ENCODE data around the gene HOXD9. TPM values are rescaled to one million over a fixed set of nuclear protein-coding genes. Genes with fewer than 3 reads are reported as not detected.

The HOXD9 gene
- total and polyA plus RNA-seq, 8 donors = 0.12 to 1.1 (median 0.34) TPM; not detected in 2

- TF ChIP-seq CTCF (IDR thresholded peaks at IDR 0.05) = no peak
- no peak for FAIRE-seq
- peaks cover 0 to 6% (median 0%) of the 10 kb centered on the region in 3 donors for H3K4me1 ChIP-seq
- no peaks in the 10 kb centered on the region for H3K9me3 ChIP-seq
- no peak overlapping the region for H3K27ac ChIP-seq
- ATAC-seq = no peak
- intact Hi-C loops (cut with DNase I) = loop anchor here in 1 of 3 donors (5.0 kb wide), 1 partner anchor 388 kb away; no protein-coding TSS in a partner anchor
- peaks cover 10 to 97% (median 40%) of the 10 kb centered on the region in 4 donors for H3K27me3 ChIP-seq
- DNase-seq = peak in 1 of 6 donors; percentile 60
- 8% methylated on average over 40 of the region's 40 CpGs for WGBS, 2 donors
- H3K4me3 ChIP-seq = no peak overlapping the region
- H3K36me3 ChIP-seq = no peaks in the 10 kb centered on the region
These were observed 37.3 kb upstream of the HOXD9 start for GRCh38 chr2:176085120-176085788.

DNA sequence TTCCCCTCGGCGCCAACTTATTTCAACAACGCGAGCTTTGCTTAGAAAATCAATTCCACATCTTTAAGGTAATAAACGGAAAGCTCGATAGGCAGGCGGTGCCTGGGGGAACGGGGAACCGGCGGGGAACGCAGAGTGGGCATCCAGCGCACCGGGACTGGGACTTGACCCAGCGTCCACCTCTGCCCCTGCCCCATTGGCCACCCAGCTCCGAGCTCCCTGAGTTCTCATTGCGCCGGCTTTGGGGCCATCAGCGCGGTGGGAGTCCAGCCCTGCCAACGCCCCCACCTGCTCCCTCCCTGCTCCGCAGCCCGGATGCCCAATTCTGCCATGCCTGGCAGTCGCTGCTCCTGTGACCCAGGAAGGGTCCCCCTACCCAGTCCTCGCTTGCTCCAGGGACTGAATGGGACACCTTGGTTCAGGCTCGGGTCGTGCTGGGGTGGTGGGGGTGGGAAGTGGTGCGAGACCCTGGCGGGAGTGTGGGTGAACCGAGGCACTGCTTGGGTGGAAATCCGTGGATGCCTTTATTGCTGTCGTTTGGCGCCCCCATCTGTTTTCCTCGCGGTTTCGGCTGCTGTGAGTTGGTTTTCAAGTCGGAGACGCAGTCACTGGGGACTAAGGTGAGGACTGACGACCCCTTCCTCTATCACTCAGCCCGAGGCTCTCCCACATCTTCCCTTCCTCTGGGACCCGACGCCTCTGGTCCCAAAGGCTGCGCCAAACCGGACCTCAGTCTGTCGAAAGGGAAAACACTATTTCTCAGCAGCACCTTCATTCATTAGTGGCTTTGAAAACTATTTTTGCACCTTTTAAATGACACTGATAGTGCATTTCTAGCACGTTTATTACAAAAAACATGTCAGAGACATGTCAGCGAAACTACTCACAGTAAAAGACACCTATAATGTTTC, 36.4 kb upstream of the HOXD9 start:
- Histone ChIP-seq H3K4me3 (no peak overlapping the region), H3K27me3 (peaks cover 7 to 99% (median 34%) of the 10 kb centered on the region in 4 donors), H3K27ac (no peak overlapping the region), H3K36me3 (no peaks in the 10 kb centered on the region), H3K4me1 (peaks cover 0 to 6% (median 0%) of the 10 kb centered on the region in 3 donors), H3K9me3 (no peaks in the 10 kb centered on the region)
- no peak for FAIRE-seq
- peak in 2 of 4 donors; percentile 29 to 32 for ATAC-seq
- intact Hi-C loops (cut with DNase I) = loop anchor here in 1 of 3 donors (5.0 kb wide), 1 partner anchor 389 kb away; no protein-coding TSS in a partner anchor
- peak in 1 of 4 donors; percentile 9 for TF ChIP-seq CTCF (IDR thresholded peaks at IDR 0.05)
- peak in 2 of 6 donors; percentile 62 to 67 for DNase-seq
- WGBS, 2 donors = 3% methylated on average over 46 of the region's 46 CpGs

DNA sequence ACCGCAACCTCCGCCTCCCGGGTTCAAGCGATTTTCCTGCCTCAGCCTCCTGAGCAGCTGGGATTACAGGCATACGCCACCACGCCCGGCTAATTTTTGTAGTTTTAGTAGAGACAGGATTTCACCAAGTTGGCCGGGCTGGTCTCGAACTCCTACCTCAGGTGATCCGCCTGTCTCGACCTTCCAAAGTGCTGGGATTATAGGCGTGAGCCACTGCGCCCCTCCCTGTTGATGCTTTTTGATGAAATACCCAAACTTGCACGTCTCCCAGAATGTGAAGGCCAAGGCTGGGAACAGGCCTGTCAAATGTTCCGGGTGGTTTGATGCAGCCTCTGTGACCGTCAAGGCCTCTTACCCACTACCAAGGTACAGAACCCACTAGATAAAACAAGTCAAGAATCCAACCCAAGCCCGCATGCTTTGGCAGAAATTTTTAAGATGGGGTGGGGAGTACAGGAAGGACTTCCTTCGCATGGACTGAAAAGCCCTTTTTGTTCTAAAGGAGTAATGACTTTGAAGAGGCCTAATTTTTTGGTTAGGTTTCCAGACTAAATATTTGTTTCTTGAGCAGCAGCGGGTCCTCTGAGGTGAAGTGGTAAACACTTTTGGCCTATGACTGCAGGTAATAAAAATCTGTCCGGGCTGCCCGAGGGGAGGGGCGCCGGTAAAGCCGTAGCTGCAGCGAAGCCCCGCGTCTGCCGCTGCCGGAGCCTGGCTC, 35.0 kb upstream of the HOXD9 start:
- no peak for FAIRE-seq
- 21 to 22% methylated on average over 29 of the region's 29 CpGs for WGBS, 2 donors
- Histone ChIP-seq H3K27ac (no peak overlapping the region), H3K4me3 (peak overlapping the region in 2 of 4 donors; percentile 26 to 45), H3K36me3 (no peaks in the 10 kb centered on the region), H3K27me3 (peaks cover 5 to 98% (median 28%) of the 10 kb centered on the region in 4 donors), H3K4me1 (peaks cover 0 to 6% (median 0%) of the 10 kb centered on the region in 3 donors), H3K9me3 (no peaks in the 10 kb centered on the region)
- TF ChIP-seq CTCF (IDR thresholded peaks at IDR 0.05) = no peak
- ATAC-seq = no peak
- no peak for DNase-seq
- intact Hi-C loops (cut with DNase I) = loop anchor here in 1 of 3 donors (5.0 kb wide), 1 partner anchor 390 kb away; no protein-coding TSS in a partner anchor

- FAIRE-seq = no peak
- peak; percentile 78 to 94 (median 92) for ATAC-seq
- 4 to 5% methylated on average over 48 to 49 of the region's 49 CpGs for WGBS, 2 donors
- H3K27ac ChIP-seq = no peak overlapping the region
- H3K9me3 ChIP-seq = no peaks in the 10 kb centered on the region
- peak overlapping the region in 3 of 4 donors; percentile 26 to 45 (median 26) for H3K4me3 ChIP-seq
- peak; percentile 51 to 74 (median 66) for TF ChIP-seq CTCF (IDR thresholded peaks at IDR 0.05)
- intact Hi-C loops (cut with DNase I) = loop anchor here in 1 of 3 donors (5.0 kb wide), 1 partner anchor 391 kb away; no protein-coding TSS in a partner anchor
- H3K27me3 ChIP-seq = peaks cover 5 to 94% (median 25%) of the 10 kb centered on the region in 4 donors
- no peaks in the 10 kb centered on the region for H3K36me3 ChIP-seq
- peaks cover 0 to 10% (median 0%) of the 10 kb centered on the region in 3 donors for H3K4me1 ChIP-seq
- peak; percentile 35 to 87 (median 60) for DNase-seq
These were observed 34.2 kb upstream of the HOXD9 start for GRCh38 chr2:176088048-176088936.
